Skin epidermis (tissue), 12 donors: ENCODE results near the gene CGA.

ENCODE experiments used
- H3K27ac ChIP-seq, 21 experiments: fragments of 200-600 bp; sonication (generic) in 11 of 21; one replicate each; pipeline ENCODE4 v1.5.0; 2020; ENCODE audit warnings: mild to moderate bottlenecking in 3 of 21, inconsistent platforms in 2 of 21, moderate library complexity in 2 of 21
- H3K4me3 ChIP-seq, 7 experiments: fragments of 200-600 bp; sonication (generic) in 2 of 7; one replicate each; pipeline ENCODE4 v1.5.0; 2020; ENCODE audit warnings: inconsistent platforms in 2 of 7, mild to moderate bottlenecking in 2 of 7, moderate library complexity in 1 of 7

CGA gene

DNA sequence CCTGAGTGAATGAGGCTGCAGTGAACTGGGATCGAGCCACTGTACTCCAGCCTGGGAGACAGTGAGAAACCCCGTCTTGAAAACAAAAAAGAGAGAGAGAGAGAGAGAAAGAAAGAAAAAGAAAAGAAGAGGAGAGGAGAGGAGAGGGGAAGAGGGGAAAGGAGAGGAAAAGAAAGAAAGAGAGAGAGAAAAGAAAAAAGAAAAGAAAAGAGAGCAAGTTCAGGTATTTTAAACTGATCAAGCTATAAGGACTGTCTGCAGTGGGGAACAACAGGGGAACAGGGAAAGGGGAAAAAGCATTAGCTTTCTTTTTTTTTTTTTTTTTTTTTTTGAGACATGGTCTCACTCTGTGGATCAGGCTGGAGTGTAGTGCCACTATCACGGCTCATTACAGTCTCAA lies 2.5 kb downstream of the CGA start:
- Histone ChIP-seq H3K27ac (no peak overlapping the region), H3K4me3 (no peak overlapping the region)

DNA sequence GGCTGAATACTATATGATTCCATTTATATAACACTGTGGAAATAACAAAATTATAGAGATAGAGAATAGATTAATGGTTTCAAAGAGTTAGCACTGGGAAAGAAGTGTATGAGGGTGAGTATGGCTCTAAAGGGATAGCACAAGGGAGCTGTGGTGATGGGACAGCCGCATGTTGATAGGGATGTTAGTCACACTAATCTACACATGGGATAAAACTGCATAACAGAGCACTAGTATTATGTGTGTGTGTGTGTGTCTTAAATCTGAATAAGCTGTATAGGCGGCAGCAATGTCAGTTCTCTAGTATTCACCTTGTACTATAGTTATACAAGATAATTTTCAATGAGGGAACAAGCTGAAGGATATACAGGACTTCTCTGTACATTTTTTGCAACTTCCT lies 5.8 kb downstream of the CGA start:
- Histone ChIP-seq H3K4me3 (no peak overlapping the region), H3K27ac (no peak overlapping the region)

DNA sequence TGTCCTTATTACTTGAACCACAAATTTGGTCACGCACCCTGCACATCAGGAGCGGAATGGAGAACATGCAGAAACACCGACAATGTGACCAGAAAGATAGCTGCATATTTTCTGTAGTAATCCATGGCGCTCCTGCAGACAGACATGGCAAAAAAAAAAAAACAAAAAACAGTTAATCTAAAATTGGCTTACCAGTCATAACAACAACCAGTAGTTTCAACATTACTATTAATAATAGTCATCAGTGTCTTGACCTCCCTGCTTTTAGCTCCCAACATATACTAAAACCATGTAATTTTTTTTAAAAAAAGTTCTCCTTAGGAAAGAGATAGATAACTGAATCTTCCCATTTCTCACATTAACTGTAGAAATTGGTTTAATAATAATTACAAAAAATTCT lies 6.8 kb downstream of the CGA start:
- Histone ChIP-seq H3K27ac (no peak overlapping the region), H3K4me3 (no peak overlapping the region)

DNA sequence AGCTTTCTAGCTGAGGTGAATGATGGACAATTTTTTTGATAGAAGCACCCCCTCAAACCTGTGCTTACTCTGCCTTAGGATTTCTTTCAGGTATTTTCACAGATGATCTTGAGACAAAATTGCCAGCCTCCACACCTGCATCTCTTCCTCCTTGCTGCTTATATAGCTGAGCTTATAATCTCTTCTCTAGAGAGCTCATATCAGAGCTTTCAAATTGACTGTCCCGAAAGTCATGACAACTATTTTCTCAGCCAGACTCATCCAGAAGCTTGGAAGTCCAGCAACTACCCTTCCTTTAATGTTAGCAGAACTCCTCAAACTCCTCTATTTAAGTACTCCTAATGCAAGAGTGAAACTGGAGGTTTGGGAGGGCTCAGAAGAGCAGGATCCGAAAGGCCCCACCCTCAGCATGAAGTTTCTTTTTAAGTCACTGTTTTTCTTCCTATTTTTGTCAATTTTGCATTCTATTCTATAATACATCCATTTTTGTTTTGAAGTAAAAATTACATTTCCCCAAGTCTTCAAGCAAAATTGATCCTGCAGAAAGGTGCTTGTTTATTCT lies 12.7 kb downstream of the CGA start:
- Histone ChIP-seq H3K27ac (no peak overlapping the region), H3K4me3 (no peak overlapping the region)

DNA sequence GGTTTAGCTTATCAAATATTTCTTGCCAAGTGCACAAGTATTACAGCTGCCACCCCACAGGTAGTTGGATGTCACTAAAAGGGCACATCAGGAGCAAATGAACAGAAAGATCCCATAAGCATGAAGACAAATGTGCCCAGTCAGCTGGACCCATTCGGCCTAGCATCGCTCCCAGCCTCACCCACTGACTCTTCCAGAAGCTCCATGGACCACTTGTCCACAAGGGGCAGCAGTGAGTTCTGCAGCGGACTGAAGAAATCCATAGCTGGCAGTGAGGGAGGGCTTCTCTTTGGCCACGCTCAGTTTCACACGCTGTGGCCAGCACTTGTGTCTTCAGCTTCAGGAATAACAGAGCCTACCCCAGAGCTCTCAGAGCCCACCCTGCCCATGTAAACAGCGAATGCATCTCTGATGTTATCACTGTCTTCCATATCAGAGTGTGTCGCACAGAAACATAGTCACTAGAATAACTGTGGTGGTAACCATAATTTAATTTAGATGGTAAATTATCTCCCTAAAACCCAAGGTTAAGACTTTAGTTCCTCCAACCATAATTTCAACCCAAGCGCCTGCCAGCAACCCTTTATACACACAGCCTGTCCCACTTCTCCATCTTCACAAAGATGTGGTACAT lies 15.8 kb downstream of the CGA start:
- Histone ChIP-seq H3K27ac (no peak overlapping the region), H3K4me3 (no peak overlapping the region)

DNA sequence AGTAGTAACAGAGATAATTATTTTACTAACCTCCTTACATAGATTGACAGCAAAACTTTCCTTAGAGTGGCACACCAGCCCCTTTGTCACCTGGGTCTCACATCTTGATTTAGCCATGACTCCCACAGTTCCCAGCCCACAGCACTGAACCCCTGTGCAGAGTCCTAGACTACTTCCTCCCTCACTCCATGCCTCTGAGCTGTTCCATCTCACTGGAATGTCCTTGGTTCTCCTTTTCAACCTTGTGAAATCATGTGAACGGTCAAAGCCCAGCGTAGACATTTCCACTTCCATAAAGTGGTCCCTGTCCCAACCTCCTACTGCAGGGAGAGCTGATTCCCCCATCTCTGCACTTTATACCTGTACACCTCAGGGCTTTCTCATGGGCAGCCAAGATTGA lies 19.7 kb downstream of the CGA start:
- H3K4me3 ChIP-seq = no peak overlapping the region
- H3K27ac ChIP-seq = no peak overlapping the region

DNA sequence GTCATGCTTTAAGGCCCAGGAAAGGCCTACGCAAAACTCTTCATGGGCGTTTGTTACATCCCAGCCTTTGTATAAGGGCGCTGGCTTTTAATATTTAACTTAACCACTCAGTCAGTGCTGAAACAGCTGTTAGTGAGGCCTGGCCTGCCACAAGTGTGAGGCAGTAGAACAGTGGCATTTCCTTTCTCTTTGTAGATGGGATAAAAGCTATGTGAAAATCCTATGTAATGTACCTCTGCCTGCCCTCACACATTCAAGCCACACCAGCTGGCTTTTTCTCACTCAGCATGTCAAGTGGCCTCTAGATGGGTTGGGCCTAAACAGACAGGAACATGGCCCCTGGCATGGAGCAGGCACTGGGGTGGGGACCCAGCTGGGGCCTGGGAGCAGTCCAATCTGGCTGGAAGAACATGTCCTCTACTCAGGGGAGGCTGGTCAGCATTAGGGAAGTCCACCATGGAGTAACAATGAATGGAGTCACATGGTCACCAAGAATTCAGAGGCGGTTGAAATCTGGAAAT lies 20.7 kb downstream of the CGA start:
- no peak overlapping the region for H3K4me3 ChIP-seq
- H3K27ac ChIP-seq = no peak overlapping the region

DNA sequence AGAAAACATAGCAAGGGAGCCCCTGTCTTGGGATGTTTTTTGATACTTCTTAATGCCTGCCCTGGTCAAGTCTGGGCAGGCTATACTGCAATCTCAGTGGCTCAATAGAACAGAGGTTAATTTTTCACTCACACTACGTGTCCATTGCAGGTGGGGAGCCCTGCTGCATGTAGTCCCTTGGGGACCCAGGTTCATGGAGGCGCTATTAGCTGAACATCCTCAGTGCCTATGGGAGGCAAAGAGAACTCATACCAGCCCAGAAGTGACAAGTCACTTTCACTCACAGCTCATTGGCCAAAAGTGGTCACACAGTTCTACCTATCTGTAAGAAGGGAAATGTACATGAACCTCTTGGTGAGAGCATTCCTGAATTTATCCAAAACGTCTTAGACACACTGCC lies 23.2 kb downstream of the CGA start:
- no peak overlapping the region for H3K4me3 ChIP-seq
- H3K27ac ChIP-seq = no peak overlapping the region

DNA sequence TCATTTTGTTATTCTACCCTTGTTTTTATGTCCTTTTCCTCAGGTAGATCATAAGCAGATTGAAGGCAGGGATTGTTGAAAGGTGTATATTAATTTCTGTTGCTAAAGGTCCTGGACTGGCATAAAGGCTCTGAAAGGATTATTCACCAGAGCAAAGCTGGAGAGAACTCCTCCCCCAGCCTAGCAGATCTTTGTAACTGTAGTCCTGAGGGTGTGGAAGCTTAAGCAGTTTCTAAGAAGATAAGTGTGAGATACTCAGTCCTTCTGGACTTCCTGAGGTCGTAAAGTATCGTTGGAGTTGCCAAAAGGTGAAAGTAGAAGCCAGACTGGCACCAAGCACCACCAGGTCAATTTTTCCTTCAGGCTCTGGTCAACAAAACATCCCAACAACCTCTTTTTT lies 24.2 kb downstream of the CGA start:
- H3K27ac ChIP-seq = no peak overlapping the region
- no peak overlapping the region for H3K4me3 ChIP-seq

DNA sequence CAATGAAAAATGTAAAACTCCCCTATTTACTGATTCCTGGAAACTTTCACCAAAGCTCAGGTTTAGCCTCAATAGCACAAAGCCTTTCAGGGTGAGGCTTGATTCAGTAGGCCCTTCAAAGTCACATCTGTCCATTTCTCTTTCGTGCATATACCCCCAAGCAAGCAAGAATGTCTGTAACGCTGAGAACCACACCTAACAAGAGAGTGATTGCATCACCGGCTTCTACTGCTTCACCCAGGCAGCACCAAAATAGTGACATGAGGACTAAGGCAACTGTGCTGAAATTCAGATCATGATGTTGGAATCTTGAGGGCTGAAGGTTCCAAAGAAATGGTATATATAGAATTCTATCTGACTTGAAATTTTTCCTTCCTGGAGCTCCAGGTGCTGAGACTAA lies 26.1 kb downstream of the CGA start:
- Histone ChIP-seq H3K4me3 (no peak overlapping the region), H3K27ac (no peak overlapping the region)

DNA sequence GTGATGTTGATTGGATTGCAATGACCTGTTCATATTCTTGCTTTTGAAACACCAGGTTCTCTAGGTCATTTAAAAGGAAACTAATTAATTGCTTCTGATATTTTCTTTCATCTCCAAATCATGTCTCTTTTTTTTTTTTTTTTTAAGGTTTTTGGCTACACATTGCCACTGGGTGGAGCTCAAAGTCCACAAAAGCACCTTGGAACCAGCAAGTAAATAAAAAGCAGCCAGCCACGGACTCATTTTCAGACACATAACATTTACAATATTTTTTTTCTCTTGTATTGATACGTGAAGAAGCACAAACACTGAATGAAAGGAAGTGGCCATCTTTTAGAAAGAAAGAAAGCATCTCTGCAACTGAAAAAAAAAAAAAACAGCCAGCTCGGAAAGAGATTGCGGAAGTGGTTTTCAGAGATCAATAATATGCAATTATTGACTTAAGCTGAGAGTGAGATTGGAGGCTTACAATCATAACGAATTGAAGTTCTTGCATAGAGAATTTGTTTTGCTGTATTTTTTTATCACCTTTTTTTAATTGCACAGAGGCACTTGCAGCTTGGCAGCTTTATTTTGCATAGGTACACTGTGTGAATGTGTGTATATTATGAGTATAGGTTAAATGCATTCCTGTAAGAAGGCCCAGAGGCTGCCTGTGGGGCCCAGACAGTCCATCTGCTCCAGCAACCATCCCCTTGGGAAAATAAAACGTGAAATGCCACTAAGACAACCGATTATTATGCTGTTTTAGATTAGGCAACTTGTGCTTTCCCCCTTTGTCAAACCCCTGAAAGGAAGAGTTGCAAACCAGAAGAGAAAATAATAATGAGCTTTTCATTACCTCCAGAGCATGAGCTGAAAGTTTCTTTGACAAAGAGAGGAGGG lies 28.2 kb downstream of the CGA start:
- Histone ChIP-seq H3K4me3 (no peak overlapping the region), H3K27ac (no peak overlapping the region)

DNA sequence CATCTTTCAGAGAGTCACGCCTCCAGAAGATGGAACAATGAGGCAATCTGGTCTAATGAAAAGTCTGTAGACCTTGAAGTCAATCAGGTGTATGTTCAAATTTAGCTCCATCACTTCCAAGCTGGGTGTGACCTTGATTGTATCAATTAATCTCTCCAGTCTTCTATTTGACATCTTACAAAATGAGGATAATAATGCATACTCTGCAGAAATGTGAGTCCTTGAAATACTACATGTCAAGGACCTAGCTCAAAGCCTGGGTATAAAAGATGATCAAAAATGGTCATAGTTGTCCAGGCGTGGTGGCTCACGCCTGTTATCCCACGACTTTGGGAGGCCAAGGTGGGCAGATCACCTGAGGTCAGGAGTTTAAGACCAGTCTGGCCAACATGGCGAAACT lies 29.8 kb downstream of the CGA start:
- Histone ChIP-seq H3K4me3 (no peak overlapping the region), H3K27ac (no peak overlapping the region)

DNA sequence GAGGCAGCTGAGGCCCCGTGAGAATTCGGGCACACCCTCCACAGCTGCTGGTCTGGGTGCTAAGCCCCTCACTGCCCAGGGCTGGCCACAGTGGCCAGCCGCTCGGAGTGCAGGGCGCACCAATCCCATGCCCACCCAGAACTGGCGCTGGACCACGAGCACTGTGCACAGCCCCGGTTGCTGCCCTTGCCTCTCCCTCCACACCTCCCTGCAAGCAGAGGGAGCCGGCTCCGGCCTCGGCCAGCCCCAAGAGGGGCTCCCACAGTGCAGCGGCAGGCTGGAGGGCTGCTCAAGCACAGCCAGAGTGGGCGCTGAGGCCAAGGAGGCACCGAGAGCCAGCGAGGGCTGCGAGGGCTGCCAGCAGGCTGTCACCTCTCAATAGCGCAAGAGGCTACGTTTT lies 35.0 kb downstream of the CGA start:
- Histone ChIP-seq H3K27ac (no peak overlapping the region), H3K4me3 (no peak overlapping the region)

DNA sequence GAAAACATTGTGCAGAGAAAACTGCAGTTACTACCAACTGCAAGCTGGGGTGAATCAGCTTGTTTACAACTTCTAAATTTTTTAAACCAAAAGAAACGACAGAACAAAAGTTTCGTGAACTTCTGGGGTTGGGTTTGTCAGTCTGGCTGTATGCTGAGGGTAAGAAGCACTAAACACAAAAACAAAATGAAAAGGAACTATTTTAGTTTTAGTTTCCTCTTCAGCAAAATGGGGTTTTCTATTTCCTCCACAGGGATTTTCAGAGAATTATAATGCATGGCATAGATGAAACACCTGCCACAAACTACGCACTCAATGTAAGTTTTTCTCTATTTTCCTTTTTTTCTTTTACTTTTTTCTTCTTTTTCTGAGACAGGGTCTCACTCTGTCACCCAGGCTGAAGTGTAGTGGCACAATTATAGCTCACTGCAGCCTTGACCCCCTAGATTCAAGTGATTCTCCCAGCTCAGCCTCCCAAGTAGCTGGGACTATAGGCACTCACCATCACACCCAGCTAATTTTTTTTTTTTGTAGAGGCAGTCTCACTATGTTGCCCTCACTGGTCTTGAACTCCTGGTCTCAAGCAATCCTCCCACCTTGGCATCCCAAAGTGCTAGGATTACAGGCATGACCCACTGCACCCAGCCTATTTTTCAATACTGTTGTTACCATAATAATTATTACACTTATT lies 40.6 kb downstream of the CGA start:
- Histone ChIP-seq H3K27ac (no peak overlapping the region), H3K4me3 (no peak overlapping the region)

DNA sequence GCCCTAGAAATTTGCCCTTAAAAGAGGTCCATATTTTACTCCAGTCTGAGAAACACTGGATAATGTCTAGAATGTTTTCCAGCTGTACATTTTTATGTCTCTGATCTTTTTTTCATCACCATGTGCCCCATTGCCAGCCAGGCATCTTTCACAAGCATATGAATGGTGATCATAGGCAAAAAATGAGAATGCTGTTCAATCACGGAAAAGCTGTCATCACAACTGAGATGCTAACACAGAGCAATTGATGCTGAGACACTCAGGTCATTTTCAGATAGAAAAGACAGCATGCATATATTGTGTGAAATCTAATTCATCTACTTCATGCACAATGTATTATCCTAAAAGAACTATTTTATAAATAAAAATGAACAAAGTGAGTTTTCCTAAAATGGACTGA lies 41.6 kb downstream of the CGA start:
- H3K4me3 ChIP-seq = no peak overlapping the region
- H3K27ac ChIP-seq = no peak overlapping the region

DNA sequence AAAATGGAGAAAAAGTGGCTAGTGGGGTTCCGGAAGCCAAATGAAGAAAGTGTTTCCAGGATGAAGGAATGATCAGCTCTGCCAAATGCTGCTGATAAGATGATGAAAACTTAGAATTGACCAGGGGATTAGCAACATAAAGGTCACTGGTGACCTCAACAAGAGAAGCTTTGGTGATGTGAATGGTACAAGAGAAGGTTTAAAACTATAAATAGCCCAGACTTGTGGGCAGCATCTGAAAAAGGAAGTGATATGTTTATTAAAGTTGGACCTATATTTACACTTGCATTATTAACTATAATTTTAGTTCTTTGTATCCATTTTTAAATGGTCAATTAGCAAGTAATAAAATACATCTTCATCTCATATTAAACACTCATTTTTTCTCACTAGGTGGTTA lies 45.1 kb downstream of the CGA start:
- no peak overlapping the region for H3K4me3 ChIP-seq

DNA sequence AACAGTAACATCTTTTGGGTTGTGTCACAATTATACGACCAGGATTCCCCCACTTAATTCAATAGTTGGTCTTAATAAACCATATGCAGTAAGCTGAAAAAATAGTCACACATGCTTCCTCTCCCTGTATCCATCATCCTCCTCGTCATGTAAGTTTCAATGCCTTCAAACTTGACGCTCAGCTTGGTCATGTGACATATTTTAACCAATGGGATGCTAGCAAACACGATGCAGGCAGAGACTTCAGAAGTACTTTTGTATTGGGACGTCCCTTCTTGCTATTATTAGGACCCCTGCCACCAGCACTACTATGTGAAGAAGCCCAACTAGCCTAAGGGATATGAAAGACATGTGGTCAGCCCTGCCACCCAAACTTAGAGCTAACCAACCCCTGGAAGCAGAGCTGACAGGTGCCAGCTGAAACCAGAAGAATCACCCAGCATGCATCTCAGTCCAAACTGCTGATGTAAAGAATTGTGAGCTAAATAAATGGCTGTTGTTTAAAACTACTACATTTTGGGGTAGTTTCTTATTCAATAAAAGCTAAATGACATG lies 49.3 kb downstream of the CGA start:
- no peak overlapping the region for H3K27ac ChIP-seq
- no peak overlapping the region for H3K4me3 ChIP-seq

More for the DNA sequence above, 45.1 kb downstream of the CGA start:
- no peak overlapping the region for H3K27ac ChIP-seq

DNA sequence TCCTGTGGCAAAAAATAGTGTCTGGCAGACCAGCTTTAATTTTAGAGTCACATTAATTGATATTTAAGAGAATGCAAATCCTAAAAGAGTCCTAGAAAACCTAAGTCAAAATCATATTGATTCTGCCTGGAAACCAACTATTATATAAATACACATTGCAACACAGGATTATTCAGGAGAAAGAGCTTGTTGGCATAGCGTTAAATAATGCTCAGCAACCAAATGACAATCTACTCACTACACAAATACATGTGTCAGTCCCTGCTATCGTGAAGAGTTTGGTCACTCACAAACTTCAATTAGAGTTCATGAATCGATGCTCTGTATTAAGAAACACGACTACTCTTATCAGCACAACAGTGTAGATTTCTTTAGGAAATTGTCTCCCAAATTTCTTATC lies 54.2 kb downstream of the CGA start:
- Histone ChIP-seq H3K4me3 (no peak overlapping the region), H3K27ac (no peak overlapping the region)
